GM19372 (cell line): ENCODE data around the gene GCFC2.
A peak's percentile ranks its signal among the peaks of the same experiment; 100 is the strongest.
"Not testable (repeated sequence)": the region's sequence is repeated elsewhere in the genome, so short reads cannot be mapped to it uniquely, and the experiment has no call there.

ENCODE experiments used
- ATAC-seq: cut with Tn5 transposase; IDR thresholded peaks from one replicate; pipeline ENCODE4 v1.9.1; 2021; ENCODE audit warnings: mild to moderate bottlenecking, low read depth, moderate library complexity; ENCODE audit not compliant: unreplicated experiment

GCFC2 gene

DNA sequence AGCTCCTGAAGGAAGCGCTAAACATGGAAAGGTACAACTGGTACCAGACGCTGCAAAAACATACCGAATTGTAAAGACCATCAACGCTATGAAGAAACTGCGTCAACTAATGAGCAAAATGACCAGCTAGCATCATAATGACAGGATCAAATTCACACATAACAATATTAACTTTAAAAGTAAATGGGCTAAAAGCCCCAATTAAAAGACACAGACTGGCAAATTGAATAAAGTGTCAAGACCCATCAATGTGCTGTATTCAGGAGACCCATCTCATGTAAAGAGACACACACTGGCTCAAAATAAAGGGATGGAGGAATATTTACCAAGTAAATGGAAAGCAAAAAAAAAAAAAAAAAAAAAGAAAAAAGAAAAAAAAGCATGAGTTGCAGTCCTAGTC lies 27.3 kb downstream of the GCFC2 start:
- not testable (repeated sequence) for ATAC-seq

DNA sequence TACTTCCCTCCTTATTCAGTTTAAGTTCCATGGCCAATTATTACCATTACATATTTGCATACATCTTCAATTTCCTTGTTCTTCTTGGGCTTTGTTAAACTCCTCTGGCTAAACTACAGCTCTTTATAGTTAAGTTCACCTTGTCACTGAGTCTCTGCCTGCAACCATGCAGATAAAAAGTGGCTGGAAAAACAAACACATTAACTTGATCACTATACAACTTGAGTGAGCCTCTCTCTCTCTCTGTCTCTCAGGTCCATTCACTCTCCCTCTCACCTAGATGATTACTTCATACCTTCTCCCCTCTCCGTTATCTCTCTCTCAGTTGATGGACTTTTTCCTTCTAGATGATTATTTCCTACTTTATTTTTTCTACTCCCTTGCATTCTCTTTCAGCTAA lies 30.3 kb downstream of the GCFC2 start:
- ATAC-seq: no peak

DNA sequence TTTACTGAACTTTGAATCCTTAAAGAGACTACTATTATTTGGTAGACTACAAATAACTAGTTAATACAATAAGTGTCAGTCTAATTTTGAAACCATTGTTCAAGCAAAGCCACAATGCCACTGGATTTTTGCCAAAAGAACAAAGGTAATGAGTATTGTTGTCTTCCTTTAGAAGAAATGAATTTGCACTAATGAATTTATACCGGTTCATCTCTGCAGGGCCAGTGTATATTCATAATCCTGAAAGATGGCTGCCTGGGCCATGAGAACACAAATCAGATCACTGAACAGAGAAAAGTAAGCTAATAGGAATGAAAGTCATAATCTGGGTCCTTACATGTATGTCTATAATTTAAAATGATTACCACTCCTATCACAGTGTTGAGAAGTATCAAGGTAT lies 31.2 kb downstream of the GCFC2 start:
- no peak for ATAC-seq

DNA sequence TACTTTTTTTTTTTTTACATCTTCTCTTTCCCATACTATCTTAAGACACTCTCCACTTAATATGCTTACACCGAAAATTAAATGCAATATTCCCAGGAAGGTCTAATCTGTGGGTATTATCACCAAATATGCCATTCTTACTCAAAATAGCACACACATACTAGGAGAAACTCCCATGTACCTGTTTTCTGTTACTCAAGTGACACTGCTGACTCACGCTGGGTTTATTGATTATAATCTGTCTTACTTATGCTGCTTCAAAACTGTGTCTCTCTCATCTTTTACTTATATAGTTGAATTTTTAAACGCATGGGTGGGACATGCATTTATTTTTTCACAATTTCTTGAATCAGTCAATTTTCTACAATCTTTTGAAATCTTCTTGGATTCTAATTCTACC lies 34.3 kb downstream of the GCFC2 start:
- no peak for ATAC-seq

DNA sequence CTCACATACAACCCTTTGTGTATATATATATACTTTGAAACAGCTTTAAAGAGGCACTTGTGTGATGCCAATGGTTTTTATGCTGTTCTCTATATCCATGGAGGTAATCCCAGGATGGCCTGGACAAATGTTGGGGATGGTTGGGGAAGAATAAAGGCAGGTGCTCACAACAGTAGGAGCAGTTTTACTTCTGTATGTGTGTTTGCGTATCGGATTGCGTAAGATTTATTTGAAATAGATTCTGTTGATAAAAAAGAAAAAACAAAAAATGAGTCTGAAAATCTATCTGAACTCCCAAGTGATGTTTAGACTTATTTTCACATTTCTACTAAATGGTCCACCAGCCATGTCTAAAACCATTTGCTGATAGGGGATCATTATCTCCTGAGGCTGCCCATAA lies 34.8 kb downstream of the GCFC2 start:
- ATAC-seq: no peak

DNA sequence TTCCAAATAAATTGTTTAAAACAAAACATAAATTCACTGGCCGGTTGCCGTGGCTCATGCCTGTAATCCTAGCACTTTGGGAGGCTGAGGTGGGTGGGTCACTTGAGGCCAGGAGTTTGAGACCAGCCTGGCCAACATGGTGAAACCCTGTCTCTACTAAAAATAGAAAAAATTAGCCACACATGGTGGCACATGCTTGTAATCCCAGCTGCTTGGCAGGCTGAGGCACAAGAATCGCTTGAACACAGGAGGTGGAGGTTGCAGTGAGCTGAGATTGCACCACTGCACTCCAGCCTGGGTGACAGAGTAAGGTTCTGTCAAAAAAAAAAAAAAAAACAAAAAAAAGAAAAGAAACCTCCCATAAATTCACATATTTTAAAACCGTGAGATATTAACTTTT lies 35.3 kb downstream of the GCFC2 start:
- not testable (repeated sequence) for ATAC-seq

DNA sequence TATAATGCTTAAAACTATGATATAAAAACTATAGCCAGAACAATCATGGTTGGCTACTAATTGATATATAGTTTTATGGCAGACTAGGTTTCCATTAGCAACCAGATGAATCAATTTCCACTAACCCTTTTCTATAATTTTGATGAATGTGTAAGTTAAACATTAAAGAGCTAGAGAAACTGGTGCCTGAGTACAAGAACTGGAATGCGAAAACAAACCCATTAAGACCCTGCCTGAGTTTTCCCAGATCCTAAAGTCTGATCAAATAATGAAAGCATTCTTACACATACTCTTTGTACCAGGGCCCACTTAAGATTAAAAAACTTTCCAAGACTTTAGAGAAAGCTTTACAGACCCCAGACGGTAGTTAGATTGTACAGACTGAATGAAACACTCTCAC lies 42.8 kb downstream of the GCFC2 start:
- no peak for ATAC-seq

DNA sequence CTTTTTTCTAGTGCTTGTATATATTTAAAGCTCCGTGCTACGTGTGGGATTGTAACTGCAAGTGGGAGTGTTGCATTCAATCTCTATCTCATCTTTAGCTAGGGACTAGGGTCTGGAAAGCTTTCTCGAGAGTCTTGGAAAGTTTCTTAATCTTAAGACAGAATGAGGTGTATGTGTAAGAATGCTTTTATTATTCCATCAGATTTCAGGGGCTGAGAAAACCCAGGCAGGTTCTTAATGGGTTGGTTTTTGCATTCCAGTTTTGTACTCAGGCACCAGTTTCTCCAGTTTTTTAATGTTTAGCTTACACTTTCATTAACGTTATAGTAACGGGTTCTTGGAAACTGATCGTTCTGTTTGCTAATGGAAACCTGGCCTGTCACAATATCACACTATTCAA lies 43.8 kb downstream of the GCFC2 start:
- ATAC-seq: no peak

DNA sequence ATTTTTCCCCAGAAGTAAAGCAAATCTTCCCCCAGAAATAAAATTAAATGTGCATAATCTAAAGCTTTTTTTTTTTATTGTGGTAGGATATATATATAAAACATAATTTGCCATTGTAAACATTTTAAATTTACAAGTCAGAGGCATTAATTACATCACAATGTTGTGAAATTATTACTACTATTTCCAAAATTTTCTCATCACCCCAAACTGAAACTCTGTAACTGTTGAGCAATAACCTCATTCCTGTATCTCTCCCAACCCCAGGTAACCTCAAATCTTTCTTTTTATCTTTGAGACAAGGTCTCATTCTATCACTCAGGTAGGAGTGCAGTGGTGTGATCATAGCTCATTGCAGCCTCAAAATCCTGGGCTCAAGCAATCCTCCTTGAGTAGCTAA lies 52.9 kb downstream of the GCFC2 start:
- ATAC-seq: no peak

DNA sequence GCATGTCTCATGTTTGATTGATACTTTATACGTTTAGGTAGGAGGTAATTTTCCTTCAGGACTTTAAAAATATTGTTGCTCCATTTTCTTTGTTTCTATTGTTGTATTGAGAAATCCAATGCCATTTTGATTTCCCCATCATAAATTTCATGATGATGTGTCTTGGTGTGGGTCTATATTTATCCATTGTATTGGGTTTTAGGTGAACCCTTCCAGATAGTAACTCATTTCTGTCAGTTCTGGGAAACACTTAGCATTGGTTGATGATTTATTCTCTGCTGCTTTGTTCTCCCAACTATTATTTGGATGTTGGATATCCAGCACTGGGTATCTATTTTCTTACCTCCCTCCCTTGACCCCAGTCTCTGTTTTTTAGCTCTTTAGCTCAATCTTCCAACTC lies 54.2 kb downstream of the GCFC2 start:
- no peak for ATAC-seq

DNA sequence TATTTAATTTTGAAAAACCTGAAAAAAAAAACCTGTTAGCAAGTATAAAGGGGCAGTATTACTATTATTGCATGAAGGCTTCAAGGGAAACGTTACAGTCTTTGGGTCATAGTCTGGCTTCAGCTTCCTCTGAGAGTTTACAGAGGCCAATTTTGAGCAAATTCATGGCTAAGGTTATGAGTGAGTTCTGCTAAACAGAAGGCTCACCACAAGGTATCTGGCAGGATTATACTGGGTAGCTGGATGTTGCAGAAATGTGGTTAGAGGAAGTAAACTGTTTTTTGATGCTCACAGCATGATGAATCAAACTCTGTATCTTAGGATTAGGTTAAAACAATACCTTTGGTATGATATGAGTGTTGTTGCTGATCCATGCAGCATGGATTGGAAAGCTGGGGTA lies 54.9 kb downstream of the GCFC2 start:
- no peak for ATAC-seq

DNA sequence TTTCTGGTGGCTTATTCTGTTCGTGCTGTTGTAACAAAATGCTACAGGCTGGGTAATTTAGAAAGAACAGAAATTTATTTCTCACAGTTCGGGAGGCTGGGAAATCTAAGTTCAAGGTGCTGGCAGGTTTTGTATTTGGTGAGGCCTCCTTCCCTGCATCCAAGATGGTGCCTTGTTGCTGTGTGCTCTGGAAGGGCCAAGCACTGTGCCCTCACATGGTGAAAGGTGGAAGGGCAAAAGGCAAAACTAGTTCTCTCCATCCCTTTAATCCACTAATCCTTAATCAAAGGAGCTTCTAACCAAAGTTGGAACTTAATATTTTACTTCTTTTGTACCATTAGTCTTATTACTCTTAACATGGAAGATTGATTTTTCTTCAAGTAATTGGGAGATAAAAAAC lies 56.7 kb downstream of the GCFC2 start:
- no peak for ATAC-seq

DNA sequence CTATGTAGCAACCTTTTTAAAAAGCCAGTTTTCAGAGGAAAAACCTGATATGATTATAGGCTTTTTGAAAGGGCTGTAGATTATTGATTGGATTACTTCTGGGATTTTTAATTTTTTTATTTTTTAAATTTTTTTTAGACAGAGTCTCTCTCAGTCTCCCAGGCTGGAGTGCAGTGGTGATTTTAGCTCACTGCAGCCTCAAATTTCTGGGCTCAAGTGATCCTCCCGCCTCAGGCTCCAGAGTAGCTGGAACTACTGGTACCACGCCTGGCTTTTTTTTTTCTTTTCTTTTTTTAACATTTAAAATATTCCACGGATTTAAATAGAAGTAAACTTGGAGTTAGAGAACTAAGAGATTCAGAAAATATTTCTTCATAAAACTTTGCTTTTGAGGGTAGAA lies 62.9 kb downstream of the GCFC2 start:
- ATAC-seq: no peak

DNA sequence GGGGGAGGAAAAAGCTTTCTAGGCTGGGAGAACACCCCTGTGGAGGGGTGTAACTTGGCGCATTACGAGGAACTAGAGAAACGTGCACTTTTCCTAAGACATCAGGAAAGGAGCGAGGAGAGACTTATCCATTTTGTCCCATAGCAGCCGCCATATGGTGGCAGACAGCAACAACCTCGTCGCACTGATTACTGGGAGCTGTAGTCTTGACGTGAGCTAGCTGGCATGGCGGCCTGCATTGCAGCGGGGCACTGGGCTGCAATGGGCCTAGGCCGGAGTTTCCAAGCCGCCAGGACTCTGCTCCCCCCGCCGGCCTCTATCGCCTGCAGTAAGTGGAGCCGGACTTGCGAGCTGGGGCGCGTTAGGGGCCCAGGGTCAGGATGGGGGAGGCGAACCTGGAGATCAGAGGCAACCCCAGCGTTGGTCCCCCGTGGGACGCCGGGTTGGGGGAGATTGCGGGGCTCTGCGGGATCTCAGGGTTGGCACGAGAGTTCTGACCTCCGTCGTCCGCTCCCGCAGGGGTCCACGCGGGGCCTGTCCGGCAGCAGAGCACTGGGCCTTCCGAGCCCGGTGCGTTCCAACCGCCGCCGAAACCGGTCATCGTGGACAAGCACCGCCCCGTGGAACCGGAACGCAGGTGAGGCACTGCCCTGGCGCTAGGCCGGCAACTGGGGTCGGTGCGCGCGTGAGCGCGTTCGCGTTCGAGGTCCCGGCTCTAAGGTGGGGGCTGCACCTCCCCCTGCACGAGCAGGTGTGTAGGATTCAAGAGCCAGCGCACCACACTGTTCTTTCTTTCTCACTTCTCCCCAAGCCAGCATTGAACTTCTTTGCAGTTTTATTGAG lies 63.9 kb downstream of the GCFC2 start, which contains the start of gene MRPL19:
TSS of gene MRPL19 (plus strand) at position 201 of the 843 bp plus-strand sequence. CDS start at position 226, 25 bp downstream.
- peak; percentile 92 for ATAC-seq

DNA sequence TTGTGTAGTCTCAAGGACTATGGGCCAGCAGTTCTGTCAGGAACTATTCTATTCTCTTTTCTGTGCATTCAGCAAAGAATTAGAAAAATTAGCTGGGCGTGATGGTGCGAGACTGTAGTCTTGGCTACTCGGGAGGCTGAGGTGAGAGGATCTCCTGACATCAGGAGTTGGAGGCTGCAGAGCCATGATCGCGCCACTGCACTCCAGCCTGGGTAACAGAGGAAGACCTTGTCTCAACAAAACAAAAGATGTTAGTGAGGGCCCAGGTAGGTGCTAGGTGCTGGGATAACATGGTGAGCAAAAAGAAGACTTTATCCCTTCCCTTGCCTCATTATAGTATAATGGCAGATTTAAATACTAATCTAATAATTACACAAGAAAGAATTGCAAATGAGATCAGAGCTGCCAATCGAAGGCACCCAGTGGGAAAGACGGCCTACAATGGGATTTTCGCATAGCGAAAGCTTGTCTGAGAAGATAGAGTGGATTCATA lies 64.6 kb downstream of the GCFC2 start:
- ATAC-seq: peak; percentile 1

DNA sequence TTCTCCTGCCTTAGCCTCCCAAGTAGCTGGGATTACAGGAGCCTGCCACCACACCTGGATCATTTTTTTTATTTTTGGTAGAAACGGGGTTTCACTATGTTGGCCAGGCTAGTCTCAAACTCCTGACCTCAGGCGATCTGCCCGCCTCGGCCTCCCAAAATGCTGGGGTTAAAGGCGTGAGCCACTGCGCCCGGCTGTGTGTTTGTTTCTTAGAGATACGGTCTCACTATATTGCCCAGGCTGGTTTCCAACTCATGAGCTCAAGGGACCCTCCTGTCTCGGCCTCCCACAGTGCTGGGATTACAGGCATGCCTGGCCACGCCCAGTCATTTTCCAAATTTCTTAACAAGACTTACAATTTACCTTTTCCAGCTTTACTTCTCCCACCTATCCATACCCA lies 65.1 kb downstream of the GCFC2 start:
- no peak for ATAC-seq

DNA sequence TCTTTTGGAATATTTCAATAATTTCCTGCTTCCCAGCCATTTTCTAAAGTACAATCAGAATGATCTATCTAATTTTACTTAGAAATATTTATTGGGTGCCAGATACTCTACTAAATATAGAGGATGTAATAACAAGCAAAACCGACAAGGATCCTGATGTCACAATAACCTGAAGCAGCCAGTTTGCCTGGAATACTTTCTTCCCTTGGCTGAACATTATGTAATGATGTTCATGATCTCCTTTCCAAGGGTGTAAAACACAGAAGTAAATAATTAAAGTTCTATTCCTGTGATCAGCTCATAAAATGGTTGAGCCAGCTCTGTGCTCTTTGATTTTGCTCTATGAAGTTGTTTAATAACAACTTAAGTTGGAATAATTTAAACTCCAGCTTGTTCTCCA lies 66.7 kb downstream of the GCFC2 start:
- ATAC-seq: no peak

DNA sequence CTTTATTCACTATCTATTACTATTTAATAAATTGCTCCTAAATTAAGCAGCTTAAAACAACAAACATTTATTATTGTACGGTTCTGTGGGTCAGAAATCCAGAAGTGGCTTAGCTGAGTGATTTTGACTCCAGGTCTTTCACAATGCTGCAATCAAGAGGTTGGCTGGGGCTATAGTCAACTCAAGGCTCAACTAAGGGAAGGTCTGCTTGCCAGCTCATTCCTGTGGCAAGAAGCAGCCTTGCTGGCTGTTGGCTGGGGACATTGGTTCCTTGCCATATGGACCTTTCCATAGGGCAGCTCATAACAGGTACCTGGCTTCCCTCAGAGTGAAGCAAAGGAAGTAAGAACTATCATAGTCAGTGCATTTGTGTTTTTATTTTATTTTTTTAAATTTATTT lies 69.1 kb downstream of the GCFC2 start:
- no peak for ATAC-seq

DNA sequence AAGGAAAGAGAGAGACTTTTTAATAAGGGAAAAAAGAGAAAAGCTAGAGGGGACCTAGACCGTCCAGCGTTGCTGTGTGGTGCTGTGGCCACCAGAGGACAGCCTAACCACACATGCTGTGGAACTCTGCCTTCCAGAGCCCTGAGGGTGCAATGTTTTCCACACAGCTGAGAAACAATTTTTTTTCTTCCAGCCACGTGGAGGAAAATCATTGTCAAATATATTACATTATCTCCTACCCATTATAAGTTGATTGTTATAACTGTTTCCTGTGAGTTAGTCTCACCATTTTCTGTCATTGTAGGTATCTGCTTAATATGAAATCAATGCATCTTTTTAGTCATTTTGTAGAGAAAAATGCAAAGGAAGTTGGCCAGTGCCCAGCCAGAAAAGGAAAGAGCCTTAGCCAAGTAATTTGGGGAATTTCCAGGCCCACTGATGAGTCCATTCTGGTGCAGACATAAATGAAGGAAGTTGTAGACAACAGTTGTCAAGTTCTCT lies 70.0 kb downstream of the GCFC2 start:
- peak; percentile 99 for ATAC-seq

DNA sequence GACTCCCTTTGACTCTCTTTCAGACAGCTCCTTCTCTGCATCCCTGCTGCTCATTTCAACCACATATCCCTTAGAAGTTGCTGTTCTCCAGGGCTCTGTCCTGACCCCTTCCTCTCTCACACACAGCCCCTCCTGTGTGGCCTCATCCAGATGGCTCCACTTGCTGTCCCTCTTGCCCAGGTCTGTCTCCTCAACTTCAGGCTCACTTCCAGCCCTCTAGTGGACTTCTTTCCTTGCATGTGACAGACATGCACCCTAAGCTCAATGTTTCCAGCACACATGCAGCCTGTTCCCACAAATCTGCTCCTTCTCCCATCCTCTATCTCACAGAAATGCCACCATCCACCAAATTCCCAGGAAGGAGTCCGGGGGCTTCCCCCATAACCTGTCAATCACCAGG lies 73.1 kb downstream of the GCFC2 start:
- no peak for ATAC-seq

DNA sequence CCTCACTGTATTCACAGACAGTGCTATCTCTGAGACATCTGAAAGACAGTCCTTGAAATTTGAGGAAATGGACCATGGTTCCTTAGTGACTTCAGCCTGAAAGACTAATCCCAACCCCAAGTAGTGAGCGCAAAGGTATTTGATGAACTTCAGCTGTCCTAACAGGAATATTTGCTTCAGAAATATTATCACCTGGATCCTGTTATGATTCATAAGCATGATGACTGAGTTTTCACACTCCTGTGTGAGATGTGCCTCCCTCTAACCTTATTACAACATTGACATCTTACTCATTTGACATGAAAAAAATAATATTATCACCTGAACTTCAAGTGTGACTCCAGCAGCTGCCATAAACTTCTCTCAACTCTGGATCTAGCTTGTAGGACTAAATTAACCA lies 75.8 kb downstream of the GCFC2 start:
- no peak for ATAC-seq

DNA sequence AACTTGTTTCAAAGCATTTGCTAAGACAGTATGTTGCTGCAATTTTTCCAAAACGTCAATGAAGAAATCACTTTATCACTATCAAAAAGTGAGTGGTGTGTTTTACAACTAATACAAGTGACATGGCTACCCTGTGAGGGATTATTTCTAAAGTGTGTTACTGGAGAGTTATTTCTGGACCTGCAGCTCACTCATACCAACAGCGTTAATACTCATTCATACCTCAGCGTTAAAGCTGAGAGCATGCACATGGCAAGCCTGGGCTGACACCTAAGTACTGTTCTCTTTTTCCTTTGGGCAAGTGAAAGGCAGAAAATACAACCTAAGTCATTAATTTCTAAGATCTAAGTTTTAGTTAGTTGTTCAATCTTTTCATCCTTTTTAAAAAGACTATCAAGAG lies 77.1 kb downstream of the GCFC2 start:
- no peak for ATAC-seq
